GM12872 (cell line): Measurements from ENCODE around the gene GPR173.

Source experiments
- TF ChIP-seq, protein P1 (sequence below): IDR thresholded peaks from 3 replicates; pipeline ENCODE4 v1.5.1; 2011; ENCODE audit warnings: low read depth, mild to moderate bottlenecking, low read length, moderate library complexity; ENCODE audit not compliant: insufficient read depth

GPR173 gene

DNA sequence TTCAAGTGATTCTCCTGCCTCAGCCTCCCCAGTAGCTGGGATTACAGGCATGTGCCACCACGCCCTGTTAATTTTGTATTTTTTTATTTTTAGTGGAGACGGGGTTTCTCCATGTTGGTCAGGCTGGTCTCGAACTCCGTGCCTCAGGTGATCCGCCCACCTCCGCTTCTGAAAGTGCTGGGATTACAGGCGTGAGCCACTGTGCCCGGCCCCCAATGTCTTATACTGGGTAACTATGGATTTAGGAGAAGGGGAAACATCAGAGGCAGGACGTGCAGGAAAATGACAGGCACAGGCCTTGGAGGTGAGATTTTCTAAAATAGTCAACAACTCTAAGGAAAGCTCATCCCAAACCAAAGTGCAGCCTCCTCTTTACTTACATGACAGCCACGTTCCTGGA lies 22.5 kb downstream of the GPR173 start:
- TF ChIP-seq, protein P1, sequence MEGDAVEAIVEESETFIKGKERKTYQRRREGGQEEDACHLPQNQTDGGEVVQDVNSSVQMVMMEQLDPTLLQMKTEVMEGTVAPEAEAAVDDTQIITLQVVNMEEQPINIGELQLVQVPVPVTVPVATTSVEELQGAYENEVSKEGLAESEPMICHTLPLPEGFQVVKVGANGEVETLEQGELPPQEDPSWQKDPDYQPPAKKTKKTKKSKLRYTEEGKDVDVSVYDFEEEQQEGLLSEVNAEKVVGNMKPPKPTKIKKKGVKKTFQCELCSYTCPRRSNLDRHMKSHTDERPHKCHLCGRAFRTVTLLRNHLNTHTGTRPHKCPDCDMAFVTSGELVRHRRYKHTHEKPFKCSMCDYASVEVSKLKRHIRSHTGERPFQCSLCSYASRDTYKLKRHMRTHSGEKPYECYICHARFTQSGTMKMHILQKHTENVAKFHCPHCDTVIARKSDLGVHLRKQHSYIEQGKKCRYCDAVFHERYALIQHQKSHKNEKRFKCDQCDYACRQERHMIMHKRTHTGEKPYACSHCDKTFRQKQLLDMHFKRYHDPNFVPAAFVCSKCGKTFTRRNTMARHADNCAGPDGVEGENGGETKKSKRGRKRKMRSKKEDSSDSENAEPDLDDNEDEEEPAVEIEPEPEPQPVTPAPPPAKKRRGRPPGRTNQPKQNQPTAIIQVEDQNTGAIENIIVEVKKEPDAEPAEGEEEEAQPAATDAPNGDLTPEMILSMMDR, result no peak

DNA sequence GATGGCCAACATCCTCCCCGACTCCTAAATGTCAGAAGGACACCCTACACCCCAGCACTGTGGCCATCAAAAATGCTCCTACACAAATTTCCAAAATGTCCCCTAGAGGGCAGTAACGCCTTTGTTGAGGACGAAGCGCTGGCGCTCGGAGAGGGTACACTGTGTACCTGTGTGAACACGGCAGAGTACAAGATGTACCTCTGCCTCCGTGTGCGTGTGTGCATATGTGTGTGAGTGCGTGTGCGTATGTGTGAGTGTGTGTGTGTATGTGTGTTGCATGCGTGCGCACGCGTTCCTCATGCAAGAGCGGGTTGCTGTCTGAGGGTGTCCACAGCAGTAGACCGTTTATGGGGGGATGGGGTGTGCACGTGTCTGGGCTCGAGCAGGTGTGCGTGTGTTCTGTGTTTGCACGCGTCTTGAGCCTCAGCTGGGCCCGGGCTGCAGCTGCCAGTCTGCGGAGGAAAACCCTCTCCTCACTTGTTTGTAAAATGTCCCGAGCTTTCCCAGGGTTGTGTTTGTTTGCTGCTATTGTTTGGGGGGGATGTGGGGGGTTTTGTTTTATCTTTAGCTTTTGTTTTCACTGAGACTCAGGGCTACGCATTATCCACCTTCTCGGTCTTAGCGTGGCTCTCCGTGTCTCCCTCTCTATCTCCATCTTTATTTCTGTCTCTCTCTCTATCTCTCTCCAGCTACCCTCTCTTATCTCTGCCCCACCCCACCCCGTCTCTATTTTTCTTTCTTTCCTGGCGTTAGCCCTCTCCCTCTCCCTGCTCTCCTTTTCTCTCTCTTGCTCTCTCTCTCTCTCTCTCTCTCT lies 23.2 kb downstream of the GPR173 start:
- TF ChIP-seq, protein P1, result peak; percentile 59

DNA sequence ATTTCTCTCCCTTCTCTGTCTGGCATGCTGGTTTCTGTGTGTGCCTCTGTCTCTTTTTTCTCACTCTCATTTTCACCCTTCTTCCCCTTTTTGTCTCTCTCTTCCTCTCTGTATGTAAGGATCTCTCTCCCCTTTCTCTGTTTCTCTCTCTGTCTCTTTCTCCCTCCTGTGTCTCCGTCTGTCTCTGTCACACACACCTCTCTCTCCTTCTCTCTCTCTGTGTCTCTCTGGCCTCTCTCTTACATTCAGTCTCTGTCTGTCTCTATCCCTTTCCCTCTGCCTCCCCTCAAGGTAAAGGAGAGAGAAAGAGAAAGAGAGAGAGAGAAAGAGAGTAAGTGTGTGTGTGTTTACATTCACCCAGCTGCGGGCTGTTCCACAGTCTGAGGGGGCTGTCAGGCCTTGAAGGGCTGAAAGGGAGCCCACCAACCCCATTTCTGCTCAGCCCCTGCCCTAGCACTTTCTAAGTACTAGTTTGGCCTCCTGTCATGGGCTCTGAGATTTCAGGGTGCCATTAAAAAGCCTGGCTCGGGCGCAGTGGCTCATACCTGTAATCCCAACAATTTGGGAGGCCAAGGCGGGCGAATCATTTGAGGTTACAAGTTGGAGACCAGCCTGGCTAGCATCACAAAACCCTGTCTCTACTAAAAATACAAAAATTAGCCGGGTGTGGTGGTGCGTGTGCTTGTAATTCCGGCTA lies 24.0 kb downstream of the GPR173 start:
- TF ChIP-seq, protein P1, result no peak

DNA sequence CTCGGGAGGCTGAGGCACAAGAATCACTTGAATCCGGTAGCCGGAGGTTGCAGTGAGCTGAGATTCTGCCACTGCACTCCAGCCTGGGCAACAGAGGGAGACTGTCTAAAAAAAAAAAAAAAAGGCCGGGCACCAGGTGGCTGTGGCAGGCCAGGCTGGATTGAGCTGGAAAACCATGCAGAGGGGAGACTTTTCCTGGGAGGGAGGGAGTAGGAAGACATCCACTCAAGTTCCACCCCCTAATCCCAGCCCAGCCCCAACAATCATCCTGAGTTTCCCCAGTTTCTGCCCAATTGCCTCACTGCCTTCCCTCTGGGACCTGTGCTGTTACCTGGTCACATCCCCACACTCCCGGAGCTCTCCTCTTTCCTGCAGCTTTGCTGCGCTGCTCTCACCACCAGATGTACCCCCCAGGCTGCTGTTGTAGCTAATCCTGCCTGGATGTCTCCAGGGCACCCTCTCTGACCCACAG lies 24.6 kb downstream of the GPR173 start:
- TF ChIP-seq, protein P1, result no peak

DNA sequence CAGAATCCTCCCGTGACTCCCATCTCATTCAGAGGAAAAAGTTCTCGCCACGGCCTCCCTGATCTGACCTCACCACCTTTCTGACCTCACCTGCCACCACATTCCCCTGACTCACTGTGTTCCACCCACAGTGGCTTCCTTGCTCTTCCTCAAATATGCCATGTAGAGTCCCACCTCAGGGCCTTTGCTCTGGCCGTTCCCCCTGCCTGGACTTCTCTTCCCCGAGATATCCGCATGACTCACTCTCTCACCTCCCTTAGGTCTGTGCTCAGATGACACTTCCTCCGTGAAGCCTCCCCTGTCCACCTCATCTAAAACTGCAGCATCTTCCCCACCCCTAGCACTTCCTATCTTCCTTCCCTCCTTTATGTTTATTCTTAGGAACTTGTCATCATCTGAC lies 26.4 kb downstream of the GPR173 start:
- TF ChIP-seq, protein P1, result no peak

DNA sequence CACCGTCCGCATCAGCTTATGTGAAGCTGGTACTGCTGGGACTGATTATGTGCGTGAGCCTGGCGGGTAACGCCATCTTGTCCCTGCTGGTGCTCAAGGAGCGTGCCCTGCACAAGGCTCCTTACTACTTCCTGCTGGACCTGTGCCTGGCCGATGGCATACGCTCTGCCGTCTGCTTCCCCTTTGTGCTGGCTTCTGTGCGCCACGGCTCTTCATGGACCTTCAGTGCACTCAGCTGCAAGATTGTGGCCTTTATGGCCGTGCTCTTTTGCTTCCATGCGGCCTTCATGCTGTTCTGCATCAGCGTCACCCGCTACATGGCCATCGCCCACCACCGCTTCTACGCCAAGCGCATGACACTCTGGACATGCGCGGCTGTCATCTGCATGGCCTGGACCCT lies 28.1 kb downstream of the GPR173 start:
- TF ChIP-seq, protein P1, result no peak
